Stomach smooth muscle (tissue), 2 donors: ENCODE results near the gene C1QTNF7.

ENCODE experiments used
- H3K27ac ChIP-seq: one replicate; pipeline ENCODE4 v1.7.0; 2013; ENCODE audit warnings: mild to moderate bottlenecking, low read length, inconsistent platforms
- H3K27me3 ChIP-seq, 2 donors: one replicate each; pipeline ENCODE4 v1.7.0; 2013; ENCODE audit warnings: low read length in 2 of 2; ENCODE audit not compliant: insufficient read depth in 2 of 2, control insufficient read depth in 1 of 2
- H3K36me3 ChIP-seq, 2 donors: one replicate each; pipeline ENCODE4 v1.7.0; 2013; ENCODE audit warnings: low read length in 2 of 2; ENCODE audit not compliant: control insufficient read depth in 2 of 2, insufficient read depth in 2 of 2
- H3K4me1 ChIP-seq: one replicate; pipeline ENCODE4 v1.7.0; 2013; ENCODE audit warnings: low read length; ENCODE audit not compliant: control insufficient read depth, insufficient read depth
- H3K4me3 ChIP-seq, 2 donors: one replicate each; pipeline ENCODE4 v1.7.0; 2013; ENCODE audit warnings: low read length in 2 of 2
- H3K9ac ChIP-seq, 2 donors: one replicate each; pipeline ENCODE4 v1.7.0; 2013; ENCODE audit warnings: low read length in 2 of 2, mild to moderate bottlenecking in 1 of 2
- H3K9me3 ChIP-seq, 2 donors: one replicate each; pipeline ENCODE4 v1.7.0; 2013; ENCODE audit warnings: low read length in 2 of 2; ENCODE audit not compliant: control insufficient read depth in 2 of 2
- donor health status: healthy.
- donor health status: Pancreatic carcinoma.

Gene C1QTNF7

GRCh38 chr4:15427701-15428100, at the start of gene C1QTNF7:
TSS of gene C1QTNF7 (plus strand) at chr4:15428033. CDS start at chr4:15435744, 7,711 bp downstream.
- peak within 1 kb of the TSS in 1 of 2 donors; percentile 54 for H3K4me3 ChIP-seq

DNA sequence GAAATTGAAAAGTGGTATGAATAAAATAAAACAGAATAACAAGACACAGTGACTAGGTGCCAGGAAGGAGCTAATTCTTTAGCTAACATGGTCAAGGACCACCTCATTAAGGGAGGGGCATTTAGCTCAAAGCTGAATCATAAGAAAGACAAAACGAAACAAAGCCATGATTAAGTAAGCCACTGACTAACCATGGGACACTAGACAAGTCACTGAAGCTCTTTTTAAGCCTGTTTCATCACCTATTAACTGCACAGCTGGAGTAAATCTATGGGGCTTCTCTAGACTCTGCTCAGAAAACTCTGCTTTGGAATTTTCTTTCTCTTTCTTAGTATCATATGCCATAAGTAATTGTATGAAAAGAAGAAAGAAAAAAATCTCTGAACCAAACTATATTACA, 49.8 kb upstream of the C1QTNF7 start:
- Histone ChIP-seq H3K4me3 (no peak overlapping the region), H3K27ac (peak overlapping the region; percentile 26), H3K4me1 (peaks cover 10% of the 10 kb centered on the region), H3K9me3 (no peaks in the 10 kb centered on the region), H3K9ac (no peak overlapping the region), H3K27me3 (no peaks in the 10 kb centered on the region), H3K36me3 (no peaks in the 10 kb centered on the region)

More at GRCh38 chr4:15427701-15428100, at the start of gene C1QTNF7:
- Histone ChIP-seq H3K27me3 (no peaks in the 10 kb centered on the region), H3K27ac (peak within 1 kb of the TSS; percentile 61), H3K9ac (peak within 1 kb of the TSS in 1 of 2 donors; percentile 30), H3K36me3 (peaks cover 0 to 4% of the 10 kb centered on the region in 2 donors), H3K9me3 (no peaks in the 10 kb centered on the region), H3K4me1 (peaks cover 11% of the 10 kb centered on the region)

- H3K9me3 ChIP-seq = no peaks in the 10 kb centered on the region
- H3K9ac ChIP-seq = no peak overlapping the region
- no peak overlapping the region for H3K4me3 ChIP-seq
- H3K4me1 ChIP-seq = peaks cover 10% of the 10 kb centered on the region
- H3K27ac ChIP-seq = no peak overlapping the region
- no peaks in the 10 kb centered on the region for H3K36me3 ChIP-seq
- H3K27me3 ChIP-seq = no peaks in the 10 kb centered on the region
These were observed 49.3 kb upstream of the C1QTNF7 start for GRCh38 chr4:15378493-15378892.

GRCh38 chr4:15381806-15382338, 46.0 kb upstream of the C1QTNF7 start:
- Histone ChIP-seq H3K9me3 (no peaks in the 10 kb centered on the region), H3K36me3 (no peaks in the 10 kb centered on the region), H3K4me3 (no peak overlapping the region), H3K9ac (no peak overlapping the region), H3K27me3 (no peaks in the 10 kb centered on the region), H3K27ac (no peak overlapping the region), H3K4me1 (peaks cover 13% of the 10 kb centered on the region)

DNA sequence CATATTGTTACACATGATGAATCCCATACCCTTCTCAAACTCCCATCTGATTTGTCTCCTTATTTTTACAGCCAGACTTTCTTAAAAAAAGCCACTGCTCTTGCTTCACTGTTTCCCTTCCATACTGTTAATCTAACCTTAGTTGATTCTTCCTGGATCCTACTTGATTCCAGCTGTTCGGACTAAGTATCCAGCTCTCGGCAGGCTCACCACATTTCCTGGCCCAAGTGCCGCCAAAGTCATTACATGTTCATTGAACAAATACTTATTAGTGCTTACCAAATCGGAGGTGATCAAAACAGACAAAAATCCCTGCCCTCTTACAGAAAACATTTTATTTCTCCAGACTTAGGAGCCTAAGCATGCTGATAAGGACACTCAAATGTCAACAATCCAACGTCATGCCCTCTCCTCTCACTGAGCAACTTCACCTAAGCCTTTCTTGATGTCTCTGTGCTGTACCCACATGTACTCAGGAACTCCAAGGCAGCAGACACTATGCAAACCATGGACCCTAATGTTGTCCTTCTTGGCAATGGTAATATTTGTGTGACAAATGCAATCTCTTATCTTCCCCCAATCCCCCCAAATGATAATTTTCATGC, 45.1 kb upstream of the C1QTNF7 start:
- no peak overlapping the region for H3K27ac ChIP-seq
- peaks cover 10% of the 10 kb centered on the region for H3K4me1 ChIP-seq
- no peaks in the 10 kb centered on the region for H3K36me3 ChIP-seq
- H3K4me3 ChIP-seq = no peak overlapping the region
- H3K9ac ChIP-seq = no peak overlapping the region
- H3K9me3 ChIP-seq = no peaks in the 10 kb centered on the region
- no peaks in the 10 kb centered on the region for H3K27me3 ChIP-seq

DNA sequence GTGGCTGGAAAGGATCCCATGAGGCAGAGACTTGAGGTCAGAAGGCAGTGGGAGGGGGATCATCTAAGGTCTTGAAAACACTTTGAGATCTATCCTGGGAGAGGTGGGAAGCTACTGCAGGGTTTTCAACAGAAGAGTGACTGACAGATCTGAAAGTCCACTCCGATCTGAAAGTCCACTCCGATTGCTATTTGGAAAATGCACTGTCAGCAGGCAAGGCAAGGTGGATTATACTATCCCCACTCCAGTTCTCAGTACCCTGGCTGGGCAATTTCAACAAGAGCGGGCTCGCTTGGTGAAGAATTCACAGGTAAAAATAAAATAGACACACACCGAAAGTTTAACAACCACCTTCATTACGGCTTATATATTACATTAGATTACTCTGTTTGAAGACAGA, 42.3 kb upstream of the C1QTNF7 start:
- Histone ChIP-seq H3K9ac (no peak overlapping the region), H3K9me3 (no peaks in the 10 kb centered on the region), H3K36me3 (no peaks in the 10 kb centered on the region), H3K27ac (no peak overlapping the region), H3K4me3 (peak overlapping the region in 1 of 2 donors; percentile 0), H3K4me1 (peaks cover 13% of the 10 kb centered on the region), H3K27me3 (no peaks in the 10 kb centered on the region)

DNA sequence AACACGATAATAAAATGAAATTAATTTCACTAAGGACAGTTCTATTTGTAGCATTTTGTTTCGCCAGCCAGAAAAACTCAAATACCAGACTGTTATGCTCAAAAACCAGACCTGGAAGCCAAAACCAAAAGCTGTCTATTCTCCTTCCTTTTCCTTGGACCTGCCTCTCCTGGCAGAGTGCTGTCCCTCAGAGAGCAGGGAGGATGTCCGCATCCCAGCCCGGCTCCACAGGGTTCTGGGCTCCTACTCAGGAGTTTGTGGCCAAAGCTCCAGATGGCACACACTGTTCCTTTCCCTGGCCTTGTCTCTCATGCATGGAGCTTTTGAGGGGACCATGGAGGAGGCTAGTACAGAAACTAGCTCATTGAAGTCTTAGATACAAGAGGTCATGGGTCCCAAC, 41.9 kb upstream of the C1QTNF7 start:
- Histone ChIP-seq H3K27me3 (no peaks in the 10 kb centered on the region), H3K4me3 (no peak overlapping the region), H3K9ac (no peak overlapping the region), H3K4me1 (peaks cover 13% of the 10 kb centered on the region), H3K27ac (no peak overlapping the region), H3K36me3 (no peaks in the 10 kb centered on the region), H3K9me3 (no peaks in the 10 kb centered on the region)

DNA sequence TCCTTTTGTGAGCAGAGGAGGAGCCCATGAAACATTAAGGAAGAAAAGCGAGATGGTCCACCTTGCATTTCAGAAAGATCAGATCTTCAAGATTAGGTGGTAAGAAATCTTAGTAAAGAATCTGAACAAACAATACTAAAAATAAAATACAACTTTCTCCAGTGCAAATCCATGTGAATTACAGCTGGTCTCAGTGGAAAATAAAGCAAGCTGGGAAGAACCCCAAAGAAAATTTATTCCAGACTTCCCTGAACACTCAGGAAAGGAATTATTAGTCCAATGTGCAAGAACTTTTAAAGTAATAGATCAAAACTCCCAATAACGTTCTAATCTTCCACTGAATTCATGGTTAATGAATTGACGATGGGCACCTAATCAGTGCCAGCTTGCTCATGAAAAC, 37.3 kb upstream of the C1QTNF7 start:
- Histone ChIP-seq H3K4me3 (no peak overlapping the region), H3K4me1 (peaks cover 8% of the 10 kb centered on the region)

GRCh38 chr4:15392053-15392805, 35.6 kb upstream of the C1QTNF7 start:
- Histone ChIP-seq H3K4me1 (peaks cover 11% of the 10 kb centered on the region), H3K27me3 (no peaks in the 10 kb centered on the region), H3K9ac (no peak overlapping the region), H3K4me3 (no peak overlapping the region), H3K9me3 (no peaks in the 10 kb centered on the region), H3K36me3 (no peaks in the 10 kb centered on the region), H3K27ac (no peak overlapping the region)

More for the DNA sequence above, 37.3 kb upstream of the C1QTNF7 start:
- Histone ChIP-seq H3K9me3 (no peaks in the 10 kb centered on the region), H3K9ac (no peak overlapping the region), H3K27me3 (no peaks in the 10 kb centered on the region), H3K27ac (no peak overlapping the region), H3K36me3 (no peaks in the 10 kb centered on the region)

DNA sequence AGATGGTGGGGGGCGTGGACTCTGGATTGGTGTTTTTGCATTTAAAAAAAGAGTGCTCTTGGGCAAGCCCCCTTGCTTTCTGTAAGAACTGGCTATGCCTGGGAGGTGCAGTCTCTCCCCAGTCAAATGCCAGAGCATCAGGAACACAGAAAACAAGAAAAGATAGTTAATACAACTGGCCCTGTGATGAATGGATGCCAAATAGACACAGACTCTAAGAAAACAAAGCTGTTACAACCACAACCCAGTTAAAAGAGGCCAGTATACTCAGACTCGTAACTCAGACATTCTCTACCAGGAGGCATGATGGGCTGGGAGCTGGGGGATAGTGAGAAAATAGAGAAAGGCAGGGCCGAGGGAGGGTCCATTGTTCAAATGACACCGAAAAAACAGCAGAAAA, 32.5 kb upstream of the C1QTNF7 start:
- Histone ChIP-seq H3K4me3 (no peak overlapping the region), H3K9ac (no peak overlapping the region), H3K4me1 (peaks cover 21% of the 10 kb centered on the region), H3K27ac (no peak overlapping the region), H3K36me3 (no peaks in the 10 kb centered on the region), H3K27me3 (no peaks in the 10 kb centered on the region), H3K9me3 (no peaks in the 10 kb centered on the region)
